ENCODE measurements around the gene GDF3.
"Not testable (repeated sequence)": the region's sequence is repeated elsewhere in the genome, so short reads cannot be mapped to it uniquely, and the experiment has no call there.

The GDF3 gene

GRCh38 chr12:7666595-7666994, 29.0 kb downstream of the GDF3 start:
- no peak for DNase-seq

- DNase-seq = no peak
Measured at GRCh38 chr12:7661741-7662140, 33.8 kb downstream of the GDF3 start.

GRCh38 chr12:7656121-7656520, 39.5 kb downstream of the GDF3 start:
- no peak for DNase-seq

GRCh38 chr12:7650091-7650490, 45.5 kb downstream of the GDF3 start:
- no peak for DNase-seq

- no peak for DNase-seq
Measured at GRCh38 chr12:7647071-7647470, 48.5 kb downstream of the GDF3 start.

GRCh38 chr12:7646178-7646475, 49.4 kb downstream of the GDF3 start:
- DNase-seq = no peak

GRCh38 chr12:7645395-7646177, 50.0 kb downstream of the GDF3 start:
- DNase-seq = peak; percentile 41

- DNase-seq = no peak
Measured at GRCh38 chr12:7642876-7643309, 52.7 kb downstream of the GDF3 start.

GRCh38 chr12:7642287-7642686, 53.3 kb downstream of the GDF3 start:
- no peak for DNase-seq

GRCh38 chr12:7640123-7640995, 55.2 kb downstream of the GDF3 start:
- not testable (repeated sequence) for DNase-seq
